Measurements from ENCODE around the gene IDH1. TPM values are rescaled to one million over a fixed set of nuclear protein-coding genes. Genes with fewer than 3 reads are reported as not detected.
A peak's percentile ranks its signal among the peaks of the same experiment; 100 is the strongest.

The IDH1 gene
- total RNA-seq = 41.4 TPM in 2 replicates
- 21.8 TPM for total RNA-seq (2013)
- 13.9 and 15.7 TPM in 2 replicates for polyA plus RNA-seq
- polyA minus RNA-seq = 8.4 and 8.9 TPM in 2 replicates

- CTCF ChIA-PET = interaction anchor here (0.9 to 6.0 kb wide), 13 partner anchors 9 to 509 kb away, joined by 3 to 63 read pairs (median 5); partner anchors contain the start of genes PIKFYVE and PLEKHM3
- H3K4me1 ChIP-seq (ENCODE audit: control insufficient read depth in 2 of 2, insufficient read depth in 2 of 2, low read length in 2 of 2) = peaks cover 30 to 41% of the 10 kb centered on the region in 2 donors
- H3K4me3 ChIP-seq (ENCODE audit: control extremely low read depth in 1 of 5, extremely low read depth in 1 of 5, insufficient read depth in 1 of 5, low read depth in 2 of 5, low read length in 4 of 5) = peak within 1 kb of the TSS; percentile 83 to 99 (median 93)
- H3K4me2 ChIP-seq (replicated peaks; ENCODE audit: low read depth, low read length, poor library complexity, severe bottlenecking) = peak within 1 kb of the TSS; percentile 85
- peak within 1 kb of the TSS; percentile 47 to 65 for H3K27ac ChIP-seq (ENCODE audit: low read length in 2 of 2)
- Mint-ChIP-seq H3K9me3 (ENCODE audit: insufficient read depth) (no peaks in the 10 kb centered on the region), H3K27me3 (no peaks in the 10 kb centered on the region), H3K27ac (peak within 1 kb of the TSS; percentile 86), H3K4me3 (peak within 1 kb of the TSS; percentile 99), H3K4me1 (peaks cover 52% of the 10 kb centered on the region)
- intact Hi-C loops (cut with micrococcal nuclease) = loop anchor here (1.0 to 10.0 kb wide), 9 partner anchors 11 to 1090 kb away; partner anchors contain the start of genes KLF7 and PIKFYVE
- no peaks in the 10 kb centered on the region for H3K27me3 ChIP-seq (replicated peaks in 1 of 4; ENCODE audit: control extremely low read depth in 1 of 4, control insufficient read depth in 3 of 4, insufficient read depth in 4 of 4, low read length in 3 of 4)
- no peaks in the 10 kb centered on the region for H4K20me1 ChIP-seq (ENCODE audit: control insufficient read depth, insufficient read depth, low read length, poor library complexity, severe bottlenecking)
- POLR2A ChIA-PET = interaction anchor here (0.6 to 5.1 kb wide), 3 partner anchors 10 to 629 kb away, joined by 3 to 31 read pairs (median 6); partner anchors contain the start of gene PIKFYVE
- under 1% methylated on average over 43 of the region's 48 CpGs for WGBS (ENCODE audit: insufficient coverage)
- TF ChIP-seq, protein P1, sequence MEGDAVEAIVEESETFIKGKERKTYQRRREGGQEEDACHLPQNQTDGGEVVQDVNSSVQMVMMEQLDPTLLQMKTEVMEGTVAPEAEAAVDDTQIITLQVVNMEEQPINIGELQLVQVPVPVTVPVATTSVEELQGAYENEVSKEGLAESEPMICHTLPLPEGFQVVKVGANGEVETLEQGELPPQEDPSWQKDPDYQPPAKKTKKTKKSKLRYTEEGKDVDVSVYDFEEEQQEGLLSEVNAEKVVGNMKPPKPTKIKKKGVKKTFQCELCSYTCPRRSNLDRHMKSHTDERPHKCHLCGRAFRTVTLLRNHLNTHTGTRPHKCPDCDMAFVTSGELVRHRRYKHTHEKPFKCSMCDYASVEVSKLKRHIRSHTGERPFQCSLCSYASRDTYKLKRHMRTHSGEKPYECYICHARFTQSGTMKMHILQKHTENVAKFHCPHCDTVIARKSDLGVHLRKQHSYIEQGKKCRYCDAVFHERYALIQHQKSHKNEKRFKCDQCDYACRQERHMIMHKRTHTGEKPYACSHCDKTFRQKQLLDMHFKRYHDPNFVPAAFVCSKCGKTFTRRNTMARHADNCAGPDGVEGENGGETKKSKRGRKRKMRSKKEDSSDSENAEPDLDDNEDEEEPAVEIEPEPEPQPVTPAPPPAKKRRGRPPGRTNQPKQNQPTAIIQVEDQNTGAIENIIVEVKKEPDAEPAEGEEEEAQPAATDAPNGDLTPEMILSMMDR (IDR thresholded peaks at IDR 0.05) = peak; percentile 33
- TF ChIP-seq EZH2 (IDR thresholded peaks at IDR 0.05; ENCODE audit: borderline replicate concordance, insufficient read depth, low read depth, low read length, poor library complexity, severe bottlenecking) = no peak
- H2AFZ ChIP-seq (ENCODE audit: insufficient read depth, low read depth, low read length, poor library complexity, severe bottlenecking) = peak within 1 kb of the TSS; percentile 96
- ATAC-seq (ENCODE audit: low read depth) = peak; percentile 80
- peak; percentile 94 for DNase-seq
- peak within 1 kb of the TSS; percentile 78 for H3K9ac ChIP-seq (ENCODE audit: low read length)
- H3K79me2 ChIP-seq (ENCODE audit: control insufficient read depth, insufficient read depth, low read length) = peaks cover 28% of the 10 kb centered on the region
- H3K9me3 ChIP-seq (ENCODE audit: control extremely low read depth in 1 of 3, control insufficient read depth in 2 of 3, insufficient read depth in 1 of 3, low read length in 2 of 3) = no peaks in the 10 kb centered on the region
- peaks cover 0 to 8% of the 10 kb centered on the region in 2 experiments for H3K36me3 ChIP-seq (replicated peaks in 1 of 2; ENCODE audit: control extremely low read depth in 1 of 2, control insufficient read depth in 1 of 2, extremely low read depth in 1 of 2, insufficient read depth in 2 of 2, low read length in 1 of 2)
These were observed at the start of gene IDH1 for GRCh38 chr2:208254871-208255556. TSS of gene IDH1 (minus strand) at chr2:208255071. CDS start at chr2:208251551, 3,520 bp downstream.

DNA sequence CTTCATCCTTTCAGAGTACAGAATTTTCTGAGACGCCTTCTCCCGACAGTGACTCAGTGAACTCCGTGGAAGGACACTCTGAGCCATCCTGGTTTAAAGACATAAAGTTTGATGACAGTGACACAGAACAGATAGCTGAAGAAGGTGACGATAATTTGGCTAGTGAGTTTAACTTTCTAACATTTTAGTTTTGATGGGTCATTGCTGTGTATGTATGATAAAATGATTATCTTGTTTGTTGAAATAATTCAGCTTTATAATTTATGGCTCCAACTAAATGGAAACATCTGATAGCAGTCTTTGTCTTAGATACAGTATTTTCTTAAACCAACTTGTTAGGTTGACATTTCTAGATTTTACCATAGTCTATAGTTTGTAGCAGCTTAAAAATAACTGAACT lies 49.3 kb upstream of the IDH1 start:
- TF ChIP-seq, protein P1 (IDR thresholded peaks at IDR 0.05) = no peak
- no peak for TF ChIP-seq EZH2 (IDR thresholded peaks at IDR 0.05; ENCODE audit: borderline replicate concordance, insufficient read depth, low read depth, low read length, poor library complexity, severe bottlenecking)
- H3K27ac ChIP-seq (ENCODE audit: low read length in 2 of 2) = no peak overlapping the region
- H4K20me1 ChIP-seq (ENCODE audit: control insufficient read depth, insufficient read depth, low read length, poor library complexity, severe bottlenecking) = no peaks in the 10 kb centered on the region
- 100% methylated on average over 3 of the region's 4 CpGs for WGBS (ENCODE audit: insufficient coverage)
- ATAC-seq (ENCODE audit: low read depth) (no peak), DNase-seq (no peak)
- no peaks in the 10 kb centered on the region for H3K4me1 ChIP-seq (ENCODE audit: control insufficient read depth in 2 of 2, insufficient read depth in 2 of 2, low read length in 2 of 2)
- peaks cover 23 to 58% of the 10 kb centered on the region in 2 experiments for H3K36me3 ChIP-seq (replicated peaks in 1 of 2; ENCODE audit: control extremely low read depth in 1 of 2, control insufficient read depth in 1 of 2, extremely low read depth in 1 of 2, insufficient read depth in 2 of 2, low read length in 1 of 2)
- H3K4me3 ChIP-seq (ENCODE audit: control extremely low read depth in 1 of 5, extremely low read depth in 1 of 5, insufficient read depth in 1 of 5, low read depth in 2 of 5, low read length in 4 of 5) = no peak overlapping the region
- no peak overlapping the region for H3K9ac ChIP-seq (ENCODE audit: low read length)
- H3K9me3 Mint-ChIP-seq (ENCODE audit: insufficient read depth) = no peaks in the 10 kb centered on the region
- no peaks in the 10 kb centered on the region for H3K27me3 Mint-ChIP-seq
- H3K27me3 ChIP-seq (replicated peaks in 1 of 4; ENCODE audit: control extremely low read depth in 1 of 4, control insufficient read depth in 3 of 4, insufficient read depth in 4 of 4, low read length in 3 of 4) = no peaks in the 10 kb centered on the region
- no peak overlapping the region for H2AFZ ChIP-seq (ENCODE audit: insufficient read depth, low read depth, low read length, poor library complexity, severe bottlenecking)
- H3K4me1 Mint-ChIP-seq = no peaks in the 10 kb centered on the region
- no peak overlapping the region for H3K27ac Mint-ChIP-seq
- ChIA-PET POLR2A (no interaction called here), CTCF (interaction anchor here (1.7 kb wide), 1 partner anchor 10 kb away, joined by 7 read pairs; no protein-coding TSS in a partner anchor)
- H3K9me3 ChIP-seq (ENCODE audit: control extremely low read depth in 1 of 3, control insufficient read depth in 2 of 3, insufficient read depth in 1 of 3, low read length in 2 of 3) = no peaks in the 10 kb centered on the region
- peaks cover 16% of the 10 kb centered on the region for H3K79me2 ChIP-seq (ENCODE audit: control insufficient read depth, insufficient read depth, low read length)
- H3K4me3 Mint-ChIP-seq = no peak overlapping the region
- intact Hi-C loops (cut with micrococcal nuclease) = loop anchor here (5.0 kb wide), 1 partner anchor 33 kb away; no protein-coding TSS in a partner anchor
- no peak overlapping the region for H3K4me2 ChIP-seq (replicated peaks; ENCODE audit: low read depth, low read length, poor library complexity, severe bottlenecking)

All from B cell (primary cell).